ENCODE data around the gene MGAT5B. TPM values are rescaled to one million over a fixed set of nuclear protein-coding genes. Genes with fewer than 3 reads are reported as not detected.

The MGAT5B gene
- total RNA-seq, 1 donor from 2014 or later: 0.20 TPM

GRCh38 chr17:76921340-76922036 lies 53.3 kb downstream of the MGAT5B start:
- H3K27ac Mint-ChIP-seq (ENCODE audit: unreplicated experiment): no peak overlapping the region
- no peaks in the 10 kb centered on the region for H3K9me3 Mint-ChIP-seq (ENCODE audit: low read depth)
- H3K27me3 Mint-ChIP-seq (ENCODE audit: low read depth): peaks cover 39% of the 10 kb centered on the region
- TF ChIP-seq CTCF (IDR thresholded peaks at IDR 0.05): no peak
- no peaks in the 10 kb centered on the region for H3K36me3 Mint-ChIP-seq (ENCODE audit: low read depth)
- no peaks in the 10 kb centered on the region for H3K4me1 Mint-ChIP-seq (ENCODE audit: low read depth)
- H3K4me3 Mint-ChIP-seq (ENCODE audit: unreplicated experiment): no peak overlapping the region
- DNase-seq (ENCODE audit: low spot score): no peak

- Mint-ChIP-seq H3K27me3 (ENCODE audit: low read depth) (peaks cover 36% of the 10 kb centered on the region), H3K4me1 (ENCODE audit: low read depth) (no peaks in the 10 kb centered on the region), H3K27ac (ENCODE audit: unreplicated experiment) (no peak overlapping the region), H3K36me3 (ENCODE audit: low read depth) (no peaks in the 10 kb centered on the region), H3K9me3 (ENCODE audit: low read depth) (no peaks in the 10 kb centered on the region), H3K4me3 (ENCODE audit: unreplicated experiment) (no peak overlapping the region)
- no peak for TF ChIP-seq CTCF (IDR thresholded peaks at IDR 0.05)
- DNase-seq (ENCODE audit: low spot score): no peak
Measured at GRCh38 chr17:76922084-76922483, 53.9 kb downstream of the MGAT5B start.

GRCh38 chr17:76922967-76923366 lies 54.8 kb downstream of the MGAT5B start:
- Mint-ChIP-seq H3K27me3 (ENCODE audit: low read depth) (peaks cover 41% of the 10 kb centered on the region), H3K36me3 (ENCODE audit: low read depth) (no peaks in the 10 kb centered on the region), H3K27ac (ENCODE audit: unreplicated experiment) (no peak overlapping the region), H3K4me1 (ENCODE audit: low read depth) (no peaks in the 10 kb centered on the region), H3K4me3 (ENCODE audit: unreplicated experiment) (no peak overlapping the region), H3K9me3 (ENCODE audit: low read depth) (no peaks in the 10 kb centered on the region)
- DNase-seq (ENCODE audit: low spot score): no peak
- no peak for TF ChIP-seq CTCF (IDR thresholded peaks at IDR 0.05)

GRCh38 chr17:76923491-76923890 lies 55.3 kb downstream of the MGAT5B start:
- no peak for DNase-seq (ENCODE audit: low spot score)
- H3K27ac Mint-ChIP-seq (ENCODE audit: unreplicated experiment): no peak overlapping the region
- H3K36me3 Mint-ChIP-seq (ENCODE audit: low read depth): no peaks in the 10 kb centered on the region
- TF ChIP-seq CTCF (IDR thresholded peaks at IDR 0.05): no peak
- H3K9me3 Mint-ChIP-seq (ENCODE audit: low read depth): no peaks in the 10 kb centered on the region
- H3K27me3 Mint-ChIP-seq (ENCODE audit: low read depth): peaks cover 43% of the 10 kb centered on the region
- H3K4me3 Mint-ChIP-seq (ENCODE audit: unreplicated experiment): no peak overlapping the region
- no peaks in the 10 kb centered on the region for H3K4me1 Mint-ChIP-seq (ENCODE audit: low read depth)

GRCh38 chr17:76924345-76925342 lies 56.4 kb downstream of the MGAT5B start:
- DNase-seq (ENCODE audit: low spot score): no peak
- H3K27me3 Mint-ChIP-seq (ENCODE audit: low read depth): peaks cover 39% of the 10 kb centered on the region
- no peaks in the 10 kb centered on the region for H3K36me3 Mint-ChIP-seq (ENCODE audit: low read depth)
- H3K4me1 Mint-ChIP-seq (ENCODE audit: low read depth): no peaks in the 10 kb centered on the region
- H3K4me3 Mint-ChIP-seq (ENCODE audit: unreplicated experiment): no peak overlapping the region
- no peak overlapping the region for H3K27ac Mint-ChIP-seq (ENCODE audit: unreplicated experiment)
- TF ChIP-seq CTCF (IDR thresholded peaks at IDR 0.05): no peak
- H3K9me3 Mint-ChIP-seq (ENCODE audit: low read depth): no peaks in the 10 kb centered on the region

All from chondrocyte (in vitro differentiated cells).